Endothelial cell of umbilical vein (primary cell): ENCODE results near the gene CCDC18. TPM values are rescaled to one million over a fixed set of nuclear protein-coding genes. Genes with fewer than 3 reads are reported as not detected.

Experiments used
- BruUV-seq: library from RNA; stranded (reverse); fragments of 400-500 nt; replicated peaks from 2 replicates; lab custom pipeline; 2021; lab: Mats Ljungman, UMichigan
- CTCF ChIA-PET: fragments of 300-600, 350-600 bp; sonication (Branson Sonifier 250); formaldehyde crosslinking; loops from one replicate; lab custom pipeline; 2021; ENCODE audit warnings: antibody characterized with exemption, inconsistent platforms; lab: Charles Lee
- POLR2A ChIA-PET: fragments of 300-600, 350-600 bp; sonication (Branson Sonifier 250); formaldehyde crosslinking; loops from one replicate; lab custom pipeline; 2021; ENCODE audit warnings: antibody characterized with exemption, inconsistent platforms; lab: Charles Lee
- DNase-seq: peaks from one replicate; pipeline ENCODE4 v3.0.0-alpha.2; 2011; ENCODE audit warnings: low read depth, low spot score
- FAIRE-seq: peaks from 2 replicates; lab custom pipeline; 2011; peaks lifted over from hg19 to GRCh38; lab: Jason Lieb, UNC
- H2AFZ ChIP-seq: 2 replicates; pipeline ENCODE4 v1.6.0; 2012; ENCODE audit warnings: low read depth, low read length, control low read depth, inconsistent platforms
- H3K27ac ChIP-seq: 2 replicates; pipeline ENCODE4 v1.5.1; 2011; ENCODE audit warnings: low read depth, mild to moderate bottlenecking, control low read depth, low read length, moderate library complexity; ENCODE audit not compliant: insufficient read depth
- H3K27me3 ChIP-seq, 2 experiments: 2 replicates each; pipeline versions ENCODE4 v1.6.0 to v1.6.1; 2011; ENCODE audit warnings: low read length in 2 of 2, mixed read lengths in 1 of 2; ENCODE audit not compliant: control insufficient read depth in 2 of 2, insufficient read depth in 2 of 2
- H3K36me3 ChIP-seq, 2 experiments: 2 replicates in 1 of 2; 3 replicates in 1 of 2; pipeline ENCODE4 v1.5.1; 2011; ENCODE audit warnings: low read length in 2 of 2, mild to moderate bottlenecking in 1 of 2, moderate library complexity in 1 of 2; ENCODE audit not compliant: control insufficient read depth in 2 of 2, insufficient read depth in 2 of 2; ENCODE audit errors: extremely low read depth in 1 of 2
- H3K4me1 ChIP-seq: 3 replicates; pipeline ENCODE4 v1.5.1; 2011; ENCODE audit warnings: mild to moderate bottlenecking, low read length; ENCODE audit not compliant: control insufficient read depth, insufficient read depth; ENCODE audit errors: extremely low read depth
- H3K4me2 ChIP-seq: 2 replicates; pipeline ENCODE4 v1.6.1; 2011; ENCODE audit warnings: low read length, control low read depth, mixed read lengths; ENCODE audit not compliant: insufficient read depth
- H3K4me3 ChIP-seq, 3 experiments: fragments of 200-600 bp in 1 of 3; sonication (generic), shearing (Covaris generic) in 1 of 3; replicated peaks in 1 of 3; 2 replicates each; pipeline ENCODE4 v1.5.1; 2011 to 2016; ENCODE audit warnings: control low read depth in 3 of 3, low read length in 3 of 3, mild to moderate bottlenecking in 2 of 3, inconsistent platforms in 1 of 3, low read depth in 1 of 3, moderate library complexity in 1 of 3; ENCODE audit not compliant: insufficient read depth in 1 of 3
- H3K79me2 ChIP-seq: 2 replicates; pipeline ENCODE4 v1.6.0; 2012; ENCODE audit warnings: low read length, inconsistent platforms; ENCODE audit not compliant: control insufficient read depth, insufficient read depth
- H3K9ac ChIP-seq: replicated peaks from 2 replicates; pipeline ENCODE3; 2011; ENCODE audit warnings: low read length, control low read depth; ENCODE audit not compliant: insufficient read depth; ENCODE audit errors: extremely low read depth
- H3K9me1 ChIP-seq: replicated peaks from 3 replicates; pipeline ENCODE4 v1.6.0; 2011; ENCODE audit warnings: mild to moderate bottlenecking, low read length; ENCODE audit not compliant: control insufficient read depth, insufficient read depth; ENCODE audit errors: extremely low read depth
- H3K9me3 ChIP-seq: replicated peaks from 2 replicates; pipeline ENCODE4 v1.5.1; 2012; ENCODE audit warnings: low read length, inconsistent platforms; ENCODE audit not compliant: control insufficient read depth, insufficient read depth
- H4K20me1 ChIP-seq: replicated peaks from 2 replicates; pipeline ENCODE3; 2011; ENCODE audit warnings: mild to moderate bottlenecking, low read length; ENCODE audit not compliant: control insufficient read depth, insufficient read depth; ENCODE audit errors: extremely low read depth
- EZH2 ChIP-seq: IDR thresholded peaks from 2 replicates; pipeline ENCODE4 v1.6.1; 2012; ENCODE audit warnings: borderline replicate concordance, low read depth, mild to moderate bottlenecking, moderate library complexity, low read length, inconsistent platforms; ENCODE audit not compliant: severe bottlenecking
- FOS ChIP-seq: IDR thresholded peaks from 2 replicates; pipeline ENCODE4 v1.6.1; 2011; ENCODE audit warnings: mild to moderate bottlenecking, low read length, moderate library complexity, borderline replicate concordance; ENCODE audit not compliant: insufficient read depth
- GATA2 ChIP-seq: IDR thresholded peaks from 2 replicates; pipeline ENCODE4 v1.7.0; 2011; ENCODE audit warnings: low read depth, mild to moderate bottlenecking, moderate library complexity, mixed read lengths, low read length; ENCODE audit not compliant: insufficient read length, insufficient read depth
- JUN ChIP-seq: IDR thresholded peaks from 2 replicates; pipeline ENCODE4 v1.6.1; 2011; ENCODE audit warnings: borderline replicate concordance, low read depth; ENCODE audit not compliant: insufficient read length, insufficient read depth
- MYC ChIP-seq: IDR thresholded peaks from one replicate; pipeline ENCODE4 v1.6.1; 2011; ENCODE audit warnings: mild to moderate bottlenecking, low read depth, low read length
- POLR2A ChIP-seq: IDR thresholded peaks from 2 replicates; pipeline ENCODE4 v1.6.1; 2012; ENCODE audit warnings: low read depth, mild to moderate bottlenecking, control low read depth, low read length
- POLR2AphosphoS5 ChIP-seq: IDR thresholded peaks from 2 replicates; pipeline ENCODE4 v1.6.1; 2012; ENCODE audit warnings: low read depth, mild to moderate bottlenecking, control low read depth, low read length, moderate library complexity; ENCODE audit not compliant: insufficient read depth
- dilution Hi-C: fragments of 300-500 bp; cut with MboI; formaldehyde crosslinking; loops from one replicate; pipeline ENCODE4 v1.15.0; 2019; ENCODE audit warnings: low sequenced_read_pairs; ENCODE audit not compliant: extremely low pct_ligation_motif_present
- intact Hi-C: fragments of 100-400 bp; cut with micrococcal nuclease; formaldehyde crosslinking; loops from one replicate; pipeline ENCODE4 v1.10.0; 2022
- polyA plus RNA-seq, 4 experiments: library from polyadenylated mRNA; depleted of rRNA in 3 of 4; stranded (reverse) in 3 of 4; unstranded in 1 of 4; fragments of >200 nt; gene quantifications; 2 replicates each; pipeline versions ENCODE4 v1.2.1 to v1.2.3, GENCODE V29; 2011 to 2012; ENCODE audit warnings: missing spikeins in 1 of 4
- total RNA-seq: library from RNA; stranded (reverse); gene quantifications from 2 replicates; pipeline ENCODE4 v1.2.3, GENCODE V29; 2021
- TF ChIP-seq, protein P1 (sequence below): IDR thresholded peaks from 2 replicates; pipeline ENCODE4 v1.6.1; 2011; ENCODE audit not compliant: insufficient read depth, insufficient read length
- TF ChIP-seq, protein P2 (sequence below), 2 donors: IDR thresholded peaks; 1 replicate in 1 of 2; 2 replicates in 1 of 2; pipeline ENCODE4 v1.5.1; 2011; ENCODE audit warnings: low read length in 2 of 2, mild to moderate bottlenecking in 2 of 2, moderate library complexity in 2 of 2, control low read depth in 1 of 2, inconsistent platforms in 1 of 2, low read depth in 1 of 2; ENCODE audit not compliant: insufficient read depth in 1 of 2; ENCODE audit errors: extremely low read depth in 1 of 2

CCDC18 gene
- total and polyA plus RNA-seq, 2 donors (not counting 3 experiments of a cell fraction or from before 2014, with no cell fraction given) = 2.2 to 11.2 TPM

DNA sequence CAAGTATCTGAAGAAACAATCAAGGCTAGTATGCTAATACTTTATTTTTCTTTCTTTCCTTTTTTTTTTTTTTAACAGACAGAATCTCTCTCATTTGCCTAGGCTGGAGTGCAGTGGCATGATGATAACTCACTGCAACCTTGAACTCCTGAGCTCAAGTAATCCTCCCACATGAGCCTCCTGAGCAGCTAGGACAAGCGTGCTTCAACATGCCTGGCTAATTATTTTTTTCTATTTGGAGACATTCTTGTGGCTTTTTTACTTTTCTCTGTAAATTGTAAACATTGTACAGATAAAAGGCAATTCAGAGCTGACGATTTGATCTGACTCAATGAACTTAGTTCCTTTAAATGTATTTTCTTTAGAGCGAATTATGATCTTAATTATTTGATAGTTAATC is 41.4 kb downstream of the CCDC18 start:
- intact Hi-C loops = no loop called here
- no peak for DNase-seq

More for the DNA sequence above, 41.4 kb downstream of the CCDC18 start:
- Histone ChIP-seq H3K4me2 (no peak overlapping the region), H3K36me3 (peaks cover 0 to 3% of the 10 kb centered on the region in 2 experiments), H3K79me2 (no peaks in the 10 kb centered on the region), H3K9ac (no peak overlapping the region), H3K9me3 (no peaks in the 10 kb centered on the region), H3K27me3 (no peaks in the 10 kb centered on the region), H3K9me1 (no peaks in the 10 kb centered on the region), H3K27ac (no peak overlapping the region), H3K4me3 (no peak overlapping the region), H4K20me1 (no peaks in the 10 kb centered on the region), H2AFZ (no peak overlapping the region), H3K4me1 (no peaks in the 10 kb centered on the region)
- CTCF ChIA-PET = interaction anchor here (0.9 to 1.5 kb wide), 2 partner anchors 15 to 83 kb away, joined by 3 to 4 read pairs; no protein-coding TSS in a partner anchor
- dilution Hi-C loops = no loop called here
- no TSS peak for BruUV-seq
- TF ChIP-seq, protein P1, sequence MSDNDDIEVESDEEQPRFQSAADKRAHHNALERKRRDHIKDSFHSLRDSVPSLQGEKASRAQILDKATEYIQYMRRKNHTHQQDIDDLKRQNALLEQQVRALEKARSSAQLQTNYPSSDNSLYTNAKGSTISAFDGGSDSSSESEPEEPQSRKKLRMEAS = no peak
- TF ChIP-seq, protein P2, sequence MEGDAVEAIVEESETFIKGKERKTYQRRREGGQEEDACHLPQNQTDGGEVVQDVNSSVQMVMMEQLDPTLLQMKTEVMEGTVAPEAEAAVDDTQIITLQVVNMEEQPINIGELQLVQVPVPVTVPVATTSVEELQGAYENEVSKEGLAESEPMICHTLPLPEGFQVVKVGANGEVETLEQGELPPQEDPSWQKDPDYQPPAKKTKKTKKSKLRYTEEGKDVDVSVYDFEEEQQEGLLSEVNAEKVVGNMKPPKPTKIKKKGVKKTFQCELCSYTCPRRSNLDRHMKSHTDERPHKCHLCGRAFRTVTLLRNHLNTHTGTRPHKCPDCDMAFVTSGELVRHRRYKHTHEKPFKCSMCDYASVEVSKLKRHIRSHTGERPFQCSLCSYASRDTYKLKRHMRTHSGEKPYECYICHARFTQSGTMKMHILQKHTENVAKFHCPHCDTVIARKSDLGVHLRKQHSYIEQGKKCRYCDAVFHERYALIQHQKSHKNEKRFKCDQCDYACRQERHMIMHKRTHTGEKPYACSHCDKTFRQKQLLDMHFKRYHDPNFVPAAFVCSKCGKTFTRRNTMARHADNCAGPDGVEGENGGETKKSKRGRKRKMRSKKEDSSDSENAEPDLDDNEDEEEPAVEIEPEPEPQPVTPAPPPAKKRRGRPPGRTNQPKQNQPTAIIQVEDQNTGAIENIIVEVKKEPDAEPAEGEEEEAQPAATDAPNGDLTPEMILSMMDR (IDR thresholded peaks at IDR 0.05; ENCODE audit: extremely low read depth in 1 of 2, insufficient read depth in 1 of 2, low read depth in 1 of 2, low read length in 2 of 2) = no peak
- TF ChIP-seq MYC (no peak), EZH2 (no peak), FOS (no peak), JUN (no peak), POLR2A (no peak), GATA2 (no peak), POLR2AphosphoS5 (no peak)
- no peak for FAIRE-seq
- POLR2A ChIA-PET = no interaction called here
